ENCODE data around the gene VKORC1.

The VKORC1 gene

GRCh38 chr16:31080035-31080629 lies 14.5 kb downstream of the VKORC1 start:
- H2BK12ac ChIP-seq (ENCODE audit: low read length): no peak overlapping the region
- no peaks in the 10 kb centered on the region for H3K27me3 ChIP-seq (ENCODE audit: insufficient read depth, low read length)
- no peak overlapping the region for H2AFZ ChIP-seq (ENCODE audit: insufficient read depth, low read length, poor library complexity)
- H3K14ac ChIP-seq (ENCODE audit: low read length): no peak overlapping the region
- no peak overlapping the region for H2BK5ac ChIP-seq (ENCODE audit: low read depth, low read length, poor library complexity)
- no peak for DNase-seq
- no peak overlapping the region for H4K91ac ChIP-seq (ENCODE audit: low read depth, low read length)
- H3K36me3 ChIP-seq (ENCODE audit: control insufficient read depth in 1 of 2, insufficient read depth in 2 of 2, low read length in 2 of 2): peaks cover 67 to 84% of the 10 kb centered on the region in 2 experiments
- H3K4me3 ChIP-seq (ENCODE audit: low read depth, low read length): no peak overlapping the region
- H3K79me2 ChIP-seq (ENCODE audit: control insufficient read depth, insufficient read depth, low read length, poor library complexity): no peaks in the 10 kb centered on the region
- H2BK120ac ChIP-seq (ENCODE audit: insufficient read depth, low read length, poor library complexity): no peak overlapping the region
- no peak overlapping the region for H3K23ac ChIP-seq (ENCODE audit: low read length)
- no peak overlapping the region for H3K18ac ChIP-seq (ENCODE audit: low read length)
- H3K4ac ChIP-seq (ENCODE audit: low read depth, low read length): no peak overlapping the region
- no peaks in the 10 kb centered on the region for H3K79me1 ChIP-seq (ENCODE audit: low read length)
- H3K4me2 ChIP-seq (ENCODE audit: low read length): no peak overlapping the region
- no peak overlapping the region for H4K12ac ChIP-seq (ENCODE audit: low read depth, low read length)
- H4K8ac ChIP-seq (ENCODE audit: low read depth, low read length): no peak overlapping the region
- H3K27ac ChIP-seq (ENCODE audit: low read depth, low read length): no peak overlapping the region
- no peaks in the 10 kb centered on the region for H3K9me3 ChIP-seq (ENCODE audit: insufficient read depth, low read depth, low read length)
- H3K4me1 ChIP-seq (ENCODE audit: control insufficient read depth in 1 of 2, insufficient read depth in 2 of 2, low read length in 2 of 2): no peaks in the 10 kb centered on the region
- no CpG with 5 or more reads among the region's 40 CpGs for WGBS (ENCODE audit: extremely low coverage, insufficient coverage, insufficient read length)
- no peak overlapping the region for H2AK5ac ChIP-seq (ENCODE audit: low read length)
- no peak overlapping the region for H3K9ac ChIP-seq (ENCODE audit: low read length)

- Histone ChIP-seq H3K36me3 (ENCODE audit: control insufficient read depth in 1 of 2, insufficient read depth in 2 of 2, low read length in 2 of 2) (peaks cover 67 to 78% of the 10 kb centered on the region in 2 experiments), H3K79me1 (ENCODE audit: low read length) (peaks cover 3% of the 10 kb centered on the region), H3K4me3 (ENCODE audit: low read depth, low read length) (no peak overlapping the region), H3K9ac (ENCODE audit: low read length) (no peak overlapping the region), H2AK5ac (ENCODE audit: low read length) (no peak overlapping the region), H3K18ac (ENCODE audit: low read length) (no peak overlapping the region), H2BK12ac (ENCODE audit: low read length) (no peak overlapping the region), H2BK120ac (ENCODE audit: insufficient read depth, low read length, poor library complexity) (no peak overlapping the region), H2BK5ac (ENCODE audit: low read depth, low read length, poor library complexity) (no peak overlapping the region), H3K4me2 (ENCODE audit: low read length) (no peak overlapping the region), H3K4me1 (ENCODE audit: control insufficient read depth in 1 of 2, insufficient read depth in 2 of 2, low read length in 2 of 2) (no peaks in the 10 kb centered on the region), H4K91ac (ENCODE audit: low read depth, low read length) (no peak overlapping the region), H3K4ac (ENCODE audit: low read depth, low read length) (no peak overlapping the region), H3K79me2 (ENCODE audit: control insufficient read depth, insufficient read depth, low read length, poor library complexity) (peaks cover 5% of the 10 kb centered on the region), H4K8ac (ENCODE audit: low read depth, low read length) (no peak overlapping the region), H3K9me3 (ENCODE audit: insufficient read depth, low read depth, low read length) (no peaks in the 10 kb centered on the region), H4K12ac (ENCODE audit: low read depth, low read length) (no peak overlapping the region), H3K27me3 (ENCODE audit: insufficient read depth, low read length) (no peaks in the 10 kb centered on the region), H2AFZ (ENCODE audit: insufficient read depth, low read length, poor library complexity) (no peak overlapping the region), H3K14ac (ENCODE audit: low read length) (no peak overlapping the region), H3K23ac (ENCODE audit: low read length) (no peak overlapping the region), H3K27ac (ENCODE audit: low read depth, low read length) (no peak overlapping the region)
- DNase-seq: no peak
- WGBS (ENCODE audit: extremely low coverage, insufficient coverage, insufficient read length): no CpG with 5 or more reads among the region's 13 CpGs
Measured at GRCh38 chr16:31079342-31079944, 15.2 kb downstream of the VKORC1 start.

- no peaks in the 10 kb centered on the region for H3K4me1 ChIP-seq (ENCODE audit: control insufficient read depth in 1 of 2, insufficient read depth in 2 of 2, low read length in 2 of 2)
Measured at GRCh38 chr16:31078597-31079341, 15.8 kb downstream of the VKORC1 start.

GRCh38 chr16:31077592-31078396 lies 16.8 kb downstream of the VKORC1 start:
- Histone ChIP-seq H3K27ac (ENCODE audit: low read depth, low read length) (no peak overlapping the region), H3K27me3 (ENCODE audit: insufficient read depth, low read length) (no peaks in the 10 kb centered on the region), H2BK12ac (ENCODE audit: low read length) (no peak overlapping the region), H3K79me1 (ENCODE audit: low read length) (peaks cover 15% of the 10 kb centered on the region), H3K9me3 (ENCODE audit: insufficient read depth, low read depth, low read length) (no peaks in the 10 kb centered on the region), H3K4me2 (ENCODE audit: low read length) (no peak overlapping the region), H3K9ac (ENCODE audit: low read length) (no peak overlapping the region), H3K23ac (ENCODE audit: low read length) (no peak overlapping the region), H3K18ac (ENCODE audit: low read length) (no peak overlapping the region), H3K14ac (ENCODE audit: low read length) (no peak overlapping the region), H2BK120ac (ENCODE audit: insufficient read depth, low read length, poor library complexity) (no peak overlapping the region), H4K12ac (ENCODE audit: low read depth, low read length) (no peak overlapping the region), H3K4ac (ENCODE audit: low read depth, low read length) (no peak overlapping the region), H2BK5ac (ENCODE audit: low read depth, low read length, poor library complexity) (no peak overlapping the region), H4K91ac (ENCODE audit: low read depth, low read length) (no peak overlapping the region), H4K8ac (ENCODE audit: low read depth, low read length) (no peak overlapping the region), H3K4me1 (ENCODE audit: control insufficient read depth in 1 of 2, insufficient read depth in 2 of 2, low read length in 2 of 2) (no peaks in the 10 kb centered on the region), H2AK5ac (ENCODE audit: low read length) (no peak overlapping the region), H3K36me3 (ENCODE audit: control insufficient read depth in 1 of 2, insufficient read depth in 2 of 2, low read length in 2 of 2) (peaks cover 59 to 63% of the 10 kb centered on the region in 2 experiments), H3K4me3 (ENCODE audit: low read depth, low read length) (no peak overlapping the region), H2AFZ (ENCODE audit: insufficient read depth, low read length, poor library complexity) (no peak overlapping the region), H3K79me2 (ENCODE audit: control insufficient read depth, insufficient read depth, low read length, poor library complexity) (peaks cover 13% of the 10 kb centered on the region)
- DNase-seq: no peak
- no CpG with 5 or more reads among the region's 30 CpGs for WGBS (ENCODE audit: extremely low coverage, insufficient coverage, insufficient read length)

More at GRCh38 chr16:31078597-31079341, 15.8 kb downstream of the VKORC1 start:
- H3K79me1 ChIP-seq (ENCODE audit: low read length): peaks cover 6% of the 10 kb centered on the region
- H3K18ac ChIP-seq (ENCODE audit: low read length): no peak overlapping the region
- peaks cover 6% of the 10 kb centered on the region for H3K79me2 ChIP-seq (ENCODE audit: control insufficient read depth, insufficient read depth, low read length, poor library complexity)
- no peak overlapping the region for H3K14ac ChIP-seq (ENCODE audit: low read length)
- no peak overlapping the region for H2BK12ac ChIP-seq (ENCODE audit: low read length)
- H3K9ac ChIP-seq (ENCODE audit: low read length): no peak overlapping the region
- H4K12ac ChIP-seq (ENCODE audit: low read depth, low read length): no peak overlapping the region
- no peak overlapping the region for H3K4me2 ChIP-seq (ENCODE audit: low read length)
- H3K4me3 ChIP-seq (ENCODE audit: low read depth, low read length): no peak overlapping the region
- no peaks in the 10 kb centered on the region for H3K9me3 ChIP-seq (ENCODE audit: insufficient read depth, low read depth, low read length)
- H3K27me3 ChIP-seq (ENCODE audit: insufficient read depth, low read length): no peaks in the 10 kb centered on the region
- no peak for DNase-seq
- H4K91ac ChIP-seq (ENCODE audit: low read depth, low read length): no peak overlapping the region
- H3K23ac ChIP-seq (ENCODE audit: low read length): no peak overlapping the region
- H3K4ac ChIP-seq (ENCODE audit: low read depth, low read length): no peak overlapping the region
- no CpG with 5 or more reads among the region's 15 CpGs for WGBS (ENCODE audit: extremely low coverage, insufficient coverage, insufficient read length)
- no peak overlapping the region for H2BK5ac ChIP-seq (ENCODE audit: low read depth, low read length, poor library complexity)
- no peak overlapping the region for H2AFZ ChIP-seq (ENCODE audit: insufficient read depth, low read length, poor library complexity)
- no peak overlapping the region for H2BK120ac ChIP-seq (ENCODE audit: insufficient read depth, low read length, poor library complexity)
- no peak overlapping the region for H3K27ac ChIP-seq (ENCODE audit: low read depth, low read length)
- H2AK5ac ChIP-seq (ENCODE audit: low read length): no peak overlapping the region
- H3K36me3 ChIP-seq (ENCODE audit: control insufficient read depth in 1 of 2, insufficient read depth in 2 of 2, low read length in 2 of 2): peaks cover 63 to 72% of the 10 kb centered on the region in 2 experiments
- no peak overlapping the region for H4K8ac ChIP-seq (ENCODE audit: low read depth, low read length)
